ENCODE data around the gene HM13. TPM values are rescaled to one million over a fixed set of nuclear protein-coding genes. Genes with fewer than 3 reads are reported as not detected.

The HM13 gene
- total and polyA plus RNA-seq, 2 of the 13 experiments (the other 11 are each of a cell fraction or from before 2014, with no cell fraction given): 118 to 243 TPM

- TF ChIP-seq ZNF263 (CRISPR knock-in tag; IDR thresholded peaks at IDR 0.05) (no peak), ASH2L (IDR thresholded peaks at IDR 0.05; ENCODE audit: insufficient read length, low read depth, low read length) (no peak), ZGPAT (CRISPR knock-in tag; IDR thresholded peaks at IDR 0.05) (no peak), SNAI1 (CRISPR knock-in tag; IDR thresholded peaks at IDR 0.05; ENCODE audit: borderline replicate concordance) (no peak), ZZZ3 (CRISPR knock-in tag; IDR thresholded peaks at IDR 0.05; ENCODE audit: borderline replicate concordance) (no peak), ZNF615 (CRISPR knock-in tag; IDR thresholded peaks at IDR 0.05; ENCODE audit: borderline replicate concordance) (peak; percentile 55; the same call in 1 of the 2 replicates), POLR2A (IDR thresholded peaks at IDR 0.05; ENCODE audit: insufficient read depth in 1 of 2, low read depth in 2 of 2, low read length in 2 of 2) (no peak), NKX3-1 (CRISPR knock-in tag; IDR thresholded peaks at IDR 0.05) (no peak), FOXK2 (IDR thresholded peaks at IDR 0.05) (no peak), GZF1 (CRISPR knock-in tag; IDR thresholded peaks at IDR 0.05) (no peak), SOX5 (CRISPR knock-in tag; IDR thresholded peaks at IDR 0.05; ENCODE audit: borderline replicate concordance) (no peak), BCL3 (CRISPR knock-in tag; IDR thresholded peaks at IDR 0.05) (peak; percentile 3; the same call in 1 of the 2 replicates), TARDBP (CRISPR knock-in tag; IDR thresholded peaks at IDR 0.05) (0 out of 2 replicates have a peak, but pooled peaks have one; percentile 2), TAF1 (CRISPR knock-in tag; IDR thresholded peaks at IDR 0.05) (no peak), U2AF1 (optimal IDR thresholded peaks at IDR 0.05; ENCODE audit: low read depth, low read length) (peak; percentile 24), HNF1A (IDR thresholded peaks at IDR 0.05; ENCODE audit: low read depth) (no peak), HNF1A (CRISPR knock-in tag; IDR thresholded peaks at IDR 0.05; ENCODE audit: borderline replicate concordance) (no peak), MED1 (CRISPR knock-in tag; IDR thresholded peaks at IDR 0.05) (no peak), HDAC1 (CRISPR knock-in tag; IDR thresholded peaks at IDR 0.05) (no peak), ZNF816 (CRISPR knock-in tag; IDR thresholded peaks at IDR 0.05; ENCODE audit: borderline replicate concordance) (no peak), PBX3 (CRISPR knock-in tag; IDR thresholded peaks at IDR 0.05; ENCODE audit: borderline replicate concordance) (no peak), MAF1 (CRISPR knock-in tag; IDR thresholded peaks at IDR 0.05; ENCODE audit: borderline replicate concordance) (no peak), TAF15 (IDR thresholded peaks at IDR 0.05; ENCODE audit: low read depth, low read length, poor library complexity, severe bottlenecking) (no peak), KAT8 (CRISPR knock-in tag; IDR thresholded peaks at IDR 0.05) (no peak), NCOA5 (CRISPR knock-in tag; IDR thresholded peaks at IDR 0.05) (no peak)
Observed at GRCh38 chr20:31595380-31595653, 81.1 kb downstream of the HM13 start (continued).

Data from HepG2 (cell line).